ENCODE results near the gene TBC1D22B. TPM values are rescaled to one million over a fixed set of nuclear protein-coding genes. Genes with fewer than 3 reads are reported as not detected.
"Not testable (repeated sequence)": the region's sequence is repeated elsewhere in the genome, so short reads cannot be mapped to it uniquely, and the experiment has no call there.

The TBC1D22B gene
- total RNA-seq, 1 donor from 2014 or later = 15.2 TPM

DNA sequence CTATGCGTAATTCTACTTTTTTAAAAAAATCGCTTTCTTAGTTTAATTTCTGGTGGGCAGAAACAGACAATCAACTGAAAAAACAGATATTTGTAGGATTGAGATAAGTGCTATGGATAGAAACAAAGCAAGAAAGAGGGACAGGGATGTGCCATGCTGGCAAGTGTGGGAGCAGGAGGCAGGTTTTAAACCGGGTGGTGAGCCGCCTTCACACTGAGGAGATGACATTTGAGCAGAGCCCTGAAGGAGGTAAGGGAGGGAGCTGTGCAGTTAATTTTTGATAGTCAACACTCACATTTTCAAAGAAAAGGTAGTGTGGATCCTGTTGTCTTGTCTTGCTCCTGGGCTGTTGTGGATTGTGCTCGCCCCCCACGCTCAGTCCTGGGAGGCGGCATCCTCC is 47.2 kb downstream of the TBC1D22B start:
- TF ChIP-seq CTCF (IDR thresholded peaks at IDR 0.05; ENCODE audit: unreplicated experiment) = no peak
- Mint-ChIP-seq H3K4me3 (no peak overlapping the region), H3K27ac (no peak overlapping the region), H3K36me3 (peaks cover 3% of the 10 kb centered on the region), H3K4me1 (peaks cover 16% of the 10 kb centered on the region), H3K27me3 (ENCODE audit: low read depth) (no peaks in the 10 kb centered on the region), H3K9me3 (no peaks in the 10 kb centered on the region)
- DNase-seq (ENCODE audit: low spot score in 2 of 2, unreplicated experiment in 2 of 2) = no peak

- Mint-ChIP-seq H3K27me3 (ENCODE audit: low read depth) (no peaks in the 10 kb centered on the region), H3K4me3 (no peak overlapping the region), H3K4me1 (peaks cover 16% of the 10 kb centered on the region), H3K27ac (no peak overlapping the region), H3K36me3 (peaks cover 3% of the 10 kb centered on the region), H3K9me3 (no peaks in the 10 kb centered on the region)
- no peak for DNase-seq (ENCODE audit: low spot score in 2 of 2, unreplicated experiment in 2 of 2)
- no peak for TF ChIP-seq CTCF (IDR thresholded peaks at IDR 0.05; ENCODE audit: unreplicated experiment)
Observed at GRCh38 chr6:37305841-37306425, 48.4 kb downstream of the TBC1D22B start.

DNA sequence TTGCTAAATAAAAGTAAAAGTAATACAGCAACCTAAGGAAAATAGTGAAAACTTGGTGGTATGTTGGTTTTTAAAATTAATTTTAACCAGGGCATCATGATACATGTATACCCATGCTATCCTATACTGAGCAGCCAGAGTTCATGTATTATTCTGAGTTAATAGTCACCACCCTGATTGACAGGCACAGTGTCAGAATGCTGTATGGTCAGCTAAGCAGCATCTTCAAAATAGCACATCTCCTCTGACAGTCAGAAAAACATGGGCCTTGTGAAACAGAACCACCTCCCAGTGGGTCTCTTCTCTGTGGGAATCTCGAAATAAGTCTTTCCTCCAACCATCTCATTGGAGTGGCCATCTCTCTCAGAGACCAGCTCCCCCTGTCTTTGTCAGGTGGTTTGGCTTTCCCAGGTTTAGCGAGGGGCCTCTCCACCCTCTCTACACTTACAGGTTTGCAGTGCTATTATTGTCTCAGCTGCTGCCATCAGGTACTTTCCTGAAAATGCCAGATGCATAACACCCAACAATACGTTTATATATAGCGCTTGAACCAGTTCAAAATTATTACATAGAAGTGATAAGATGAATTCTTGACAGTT is 49.2 kb downstream of the TBC1D22B start:
- DNase-seq (ENCODE audit: low spot score in 2 of 2, unreplicated experiment in 2 of 2) = no peak
- H3K36me3 Mint-ChIP-seq = peaks cover 3% of the 10 kb centered on the region
- no peak for TF ChIP-seq CTCF (IDR thresholded peaks at IDR 0.05; ENCODE audit: unreplicated experiment)
- no peak overlapping the region for H3K4me3 Mint-ChIP-seq
- no peaks in the 10 kb centered on the region for H3K9me3 Mint-ChIP-seq
- H3K4me1 Mint-ChIP-seq = peaks cover 16% of the 10 kb centered on the region
- H3K27me3 Mint-ChIP-seq (ENCODE audit: low read depth) = no peaks in the 10 kb centered on the region
- H3K27ac Mint-ChIP-seq = no peak overlapping the region

DNA sequence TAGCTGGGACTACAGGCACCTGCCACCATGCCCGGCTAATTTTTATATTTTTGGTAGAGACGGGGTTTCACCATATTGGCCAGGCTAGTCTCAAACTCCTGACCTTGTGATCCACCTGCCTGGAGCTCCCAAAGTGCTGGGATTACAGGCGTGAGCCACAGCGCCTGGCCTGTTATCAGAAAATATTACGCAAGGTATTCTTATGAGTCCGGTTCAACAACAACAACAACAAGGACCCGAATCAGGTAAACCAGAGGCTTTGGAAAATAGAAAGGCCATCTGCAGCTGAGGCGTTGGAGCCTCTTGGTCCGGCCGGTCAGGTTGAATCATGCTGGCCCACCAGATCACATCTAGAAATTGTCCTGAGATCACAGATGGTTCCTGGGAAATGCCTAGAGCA is 49.9 kb downstream of the TBC1D22B start:
- H3K4me1 Mint-ChIP-seq = peaks cover 16% of the 10 kb centered on the region
- H3K4me3 Mint-ChIP-seq = not testable (repeated sequence)

GRCh38 chr6:37308069-37308815 is 50.7 kb downstream of the TBC1D22B start:
- no peak for TF ChIP-seq CTCF (IDR thresholded peaks at IDR 0.05; ENCODE audit: unreplicated experiment)
- no peaks in the 10 kb centered on the region for H3K27me3 Mint-ChIP-seq (ENCODE audit: low read depth)
- DNase-seq (ENCODE audit: low spot score in 2 of 2, unreplicated experiment in 2 of 2) = no peak
- peak overlapping the region; percentile 88 for H3K27ac Mint-ChIP-seq
- H3K9me3 Mint-ChIP-seq = no peaks in the 10 kb centered on the region
- peaks cover 16% of the 10 kb centered on the region for H3K4me1 Mint-ChIP-seq
- peaks cover 7% of the 10 kb centered on the region for H3K36me3 Mint-ChIP-seq
- H3K4me3 Mint-ChIP-seq = no peak overlapping the region

More for the DNA sequence above, 49.9 kb downstream of the TBC1D22B start:
- H3K27ac Mint-ChIP-seq; H3K27me3 Mint-ChIP-seq (ENCODE audit: low read depth); H3K36me3 Mint-ChIP-seq; H3K9me3 Mint-ChIP-seq; DNase-seq (ENCODE audit: low spot score in 2 of 2, unreplicated experiment in 2 of 2): not testable (repeated sequence)

DNA sequence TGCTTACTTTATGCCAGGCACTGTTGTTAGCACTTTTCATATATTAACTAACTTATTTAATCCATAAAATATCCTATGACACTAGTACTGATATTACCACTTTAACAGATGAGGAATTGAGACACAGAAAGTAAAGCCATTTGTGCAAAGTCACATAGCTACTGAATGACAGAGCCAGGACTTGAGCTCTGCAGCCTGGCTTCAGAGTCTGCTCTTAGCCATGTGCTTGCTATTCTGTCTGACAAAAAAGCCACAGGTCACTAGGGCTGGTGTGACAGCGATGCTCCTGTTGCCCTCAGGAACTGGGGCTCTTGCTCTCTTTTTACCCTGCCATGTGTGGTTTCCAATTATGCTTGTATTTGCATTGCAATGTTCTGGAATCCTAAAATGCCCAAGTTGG is 51.5 kb downstream of the TBC1D22B start:
- Mint-ChIP-seq H3K27ac (no peak overlapping the region), H3K9me3 (no peaks in the 10 kb centered on the region), H3K4me3 (no peak overlapping the region), H3K27me3 (ENCODE audit: low read depth) (no peaks in the 10 kb centered on the region), H3K36me3 (peaks cover 13% of the 10 kb centered on the region), H3K4me1 (peaks cover 11% of the 10 kb centered on the region)
- TF ChIP-seq CTCF (IDR thresholded peaks at IDR 0.05; ENCODE audit: unreplicated experiment) = no peak
- no peak for DNase-seq (ENCODE audit: low spot score in 2 of 2, unreplicated experiment in 2 of 2)
